SH-SY5Y (cell line): Measurements from ENCODE around the gene TSC1.

Source experiments
- GATA2 ChIP-seq: IDR thresholded peaks from 2 replicates; pipeline ENCODE4 v1.6.1; 2011; ENCODE audit warnings: mild to moderate bottlenecking, low read depth, low read length
- GATA3 ChIP-seq: IDR thresholded peaks from 2 replicates; pipeline ENCODE4 v1.6.1; 2011; ENCODE audit warnings: low read depth, mild to moderate bottlenecking, low read length, moderate library complexity

GRCh38 chr9:132961002-132961401 is 16.6 kb upstream of the TSC1 start:
- no peak for TF ChIP-seq GATA2
- no peak for TF ChIP-seq GATA3
